C4-2B (cell line): ENCODE results near the gene RNLS.

ENCODE experiments used
- ZFX ChIP-seq: fragments of 450-650 bp; IDR thresholded peaks from 2 replicates; pipeline ENCODE4 v1.6.1; 2017
- TF ChIP-seq, protein P1 (sequence below): fragments of 450-650 bp; conservative IDR thresholded peaks from 2 replicates; pipeline ENCODE4 v1.5.1; 2017; ENCODE audit warnings: mild to moderate bottlenecking

GRCh38 chr10:88598055-88598454 lies 14.9 kb upstream of the RNLS start:
- TF ChIP-seq, protein P1, sequence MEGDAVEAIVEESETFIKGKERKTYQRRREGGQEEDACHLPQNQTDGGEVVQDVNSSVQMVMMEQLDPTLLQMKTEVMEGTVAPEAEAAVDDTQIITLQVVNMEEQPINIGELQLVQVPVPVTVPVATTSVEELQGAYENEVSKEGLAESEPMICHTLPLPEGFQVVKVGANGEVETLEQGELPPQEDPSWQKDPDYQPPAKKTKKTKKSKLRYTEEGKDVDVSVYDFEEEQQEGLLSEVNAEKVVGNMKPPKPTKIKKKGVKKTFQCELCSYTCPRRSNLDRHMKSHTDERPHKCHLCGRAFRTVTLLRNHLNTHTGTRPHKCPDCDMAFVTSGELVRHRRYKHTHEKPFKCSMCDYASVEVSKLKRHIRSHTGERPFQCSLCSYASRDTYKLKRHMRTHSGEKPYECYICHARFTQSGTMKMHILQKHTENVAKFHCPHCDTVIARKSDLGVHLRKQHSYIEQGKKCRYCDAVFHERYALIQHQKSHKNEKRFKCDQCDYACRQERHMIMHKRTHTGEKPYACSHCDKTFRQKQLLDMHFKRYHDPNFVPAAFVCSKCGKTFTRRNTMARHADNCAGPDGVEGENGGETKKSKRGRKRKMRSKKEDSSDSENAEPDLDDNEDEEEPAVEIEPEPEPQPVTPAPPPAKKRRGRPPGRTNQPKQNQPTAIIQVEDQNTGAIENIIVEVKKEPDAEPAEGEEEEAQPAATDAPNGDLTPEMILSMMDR, result no peak
- no peak for TF ChIP-seq ZFX
